IPS-15b (cell line): ENCODE data around the gene CD302.
"Not testable (repeated sequence)": the region's sequence is repeated elsewhere in the genome, so short reads cannot be mapped to it uniquely, and the experiment has no call there.

Experiments
- H3K27me3 ChIP-seq: one replicate; pipeline ENCODE4 v1.6.1; 2013; ENCODE audit warnings: low read length; ENCODE audit not compliant: control insufficient read depth, insufficient read depth
- H3K36me3 ChIP-seq: one replicate; pipeline ENCODE4 v1.6.1; 2013; ENCODE audit warnings: low read length; ENCODE audit not compliant: control insufficient read depth, insufficient read depth
- H3K4me1 ChIP-seq: one replicate; pipeline ENCODE4 v1.6.1; 2013; ENCODE audit warnings: mild to moderate bottlenecking, low read length; ENCODE audit not compliant: control insufficient read depth, insufficient read depth
- H3K4me3 ChIP-seq: one replicate; pipeline ENCODE4 v1.5.1; 2013; ENCODE audit warnings: low read depth, low read length
- H3K9ac ChIP-seq: one replicate; pipeline ENCODE4 v1.6.1; 2013; ENCODE audit warnings: low read depth, mild to moderate bottlenecking, low read length
- H3K9me3 ChIP-seq: one replicate; pipeline ENCODE4 v1.6.1; 2013; ENCODE audit warnings: mild to moderate bottlenecking, low read length; ENCODE audit not compliant: control insufficient read depth, insufficient read depth

CD302 gene

GRCh38 chr2:159797543-159798375 lies at the start of gene CD302:
Gene CD302, minus strand, starts transcription at chr2:159798208. Its CDS starts 10 bp downstream, at chr2:159798198.
- H3K4me1 ChIP-seq: no peaks in the 10 kb centered on the region
- peaks cover 48% of the 10 kb centered on the region for H3K27me3 ChIP-seq
- no peaks in the 10 kb centered on the region for H3K36me3 ChIP-seq
- H3K4me3 ChIP-seq: peak within 1 kb of the TSS; percentile 78
- no peaks in the 10 kb centered on the region for H3K9me3 ChIP-seq
- peak within 1 kb of the TSS; percentile 51 for H3K9ac ChIP-seq

GRCh38 chr2:159846564-159846963 lies 48.6 kb upstream of the CD302 start:
- Histone ChIP-seq H3K4me3 (no peak overlapping the region), H3K9me3 (no peaks in the 10 kb centered on the region), H3K27me3 (no peaks in the 10 kb centered on the region), H3K9ac (no peak overlapping the region), H3K4me1 (no peaks in the 10 kb centered on the region), H3K36me3 (no peaks in the 10 kb centered on the region)

- Histone ChIP-seq H3K9ac (no peak overlapping the region), H3K9me3 (no peaks in the 10 kb centered on the region), H3K27me3 (peaks cover 24% of the 10 kb centered on the region), H3K4me1 (no peaks in the 10 kb centered on the region), H3K4me3 (no peak overlapping the region), H3K36me3 (no peaks in the 10 kb centered on the region)
These were observed 42.6 kb upstream of the CD302 start for GRCh38 chr2:159840616-159841015.

- Histone ChIP-seq H3K9ac (no peak overlapping the region), H3K4me1 (no peaks in the 10 kb centered on the region), H3K27me3 (peaks cover 97% of the 10 kb centered on the region), H3K4me3 (no peak overlapping the region), H3K36me3 (no peaks in the 10 kb centered on the region), H3K9me3 (no peaks in the 10 kb centered on the region)
These were observed 34.9 kb upstream of the CD302 start for GRCh38 chr2:159832858-159833257.

- peaks cover 89% of the 10 kb centered on the region for H3K27me3 ChIP-seq
These were observed 34.0 kb upstream of the CD302 start for GRCh38 chr2:159832026-159832425.

GRCh38 chr2:159829376-159829775 lies 31.4 kb upstream of the CD302 start:
- Histone ChIP-seq H3K36me3 (no peaks in the 10 kb centered on the region), H3K27me3 (peaks cover 63% of the 10 kb centered on the region), H3K4me1 (no peaks in the 10 kb centered on the region), H3K9me3 (no peaks in the 10 kb centered on the region), H3K4me3 (no peak overlapping the region), H3K9ac (no peak overlapping the region)

More at GRCh38 chr2:159832026-159832425, 34.0 kb upstream of the CD302 start:
- Histone ChIP-seq H3K9ac (no peak overlapping the region), H3K36me3 (no peaks in the 10 kb centered on the region), H3K9me3 (no peaks in the 10 kb centered on the region), H3K4me3 (no peak overlapping the region), H3K4me1 (no peaks in the 10 kb centered on the region)

- Histone ChIP-seq H3K4me3 (no peak overlapping the region), H3K4me1 (no peaks in the 10 kb centered on the region), H3K9me3 (no peaks in the 10 kb centered on the region), H3K36me3 (no peaks in the 10 kb centered on the region), H3K9ac (no peak overlapping the region), H3K27me3 (peaks cover 57% of the 10 kb centered on the region)
These were observed 30.7 kb upstream of the CD302 start for GRCh38 chr2:159828738-159829137.

- not testable (repeated sequence) for H3K9ac ChIP-seq, H3K36me3 ChIP-seq, H3K4me1 ChIP-seq, H3K9me3 ChIP-seq, H3K27me3 ChIP-seq, H3K4me3 ChIP-seq
These were observed 24.4 kb upstream of the CD302 start for GRCh38 chr2:159822478-159822833.

- peak overlapping the region; percentile 1 for H3K4me3 ChIP-seq
- not testable (repeated sequence) for H3K36me3 ChIP-seq
These were observed 23.9 kb upstream of the CD302 start for GRCh38 chr2:159821775-159822477.

GRCh38 chr2:159818940-159819339 lies 20.9 kb upstream of the CD302 start:
- H3K27me3 ChIP-seq: peaks cover 4% of the 10 kb centered on the region
- H3K4me1 ChIP-seq: no peaks in the 10 kb centered on the region

More at GRCh38 chr2:159821775-159822477, 23.9 kb upstream of the CD302 start:
- not testable (repeated sequence) for H3K4me1 ChIP-seq, H3K9me3 ChIP-seq, H3K9ac ChIP-seq, H3K27me3 ChIP-seq

GRCh38 chr2:159817283-159817682 lies 19.3 kb upstream of the CD302 start:
- H3K36me3 ChIP-seq: no peaks in the 10 kb centered on the region
- H3K27me3 ChIP-seq: peaks cover 3% of the 10 kb centered on the region
- no peak overlapping the region for H3K4me3 ChIP-seq
- no peaks in the 10 kb centered on the region for H3K4me1 ChIP-seq
- no peaks in the 10 kb centered on the region for H3K9me3 ChIP-seq
- no peak overlapping the region for H3K9ac ChIP-seq

More at GRCh38 chr2:159818940-159819339, 20.9 kb upstream of the CD302 start:
- H3K36me3 ChIP-seq: no peaks in the 10 kb centered on the region
- H3K9ac ChIP-seq: no peak overlapping the region
- H3K9me3 ChIP-seq: no peaks in the 10 kb centered on the region
- H3K4me3 ChIP-seq: no peak overlapping the region

- no peaks in the 10 kb centered on the region for H3K4me1 ChIP-seq
- H3K4me3 ChIP-seq: no peak overlapping the region
- no peaks in the 10 kb centered on the region for H3K9me3 ChIP-seq
- peaks cover 3% of the 10 kb centered on the region for H3K27me3 ChIP-seq
- H3K9ac ChIP-seq: no peak overlapping the region
- H3K36me3 ChIP-seq: no peaks in the 10 kb centered on the region
These were observed 13.2 kb upstream of the CD302 start for GRCh38 chr2:159811232-159811631.
